NCI-H82 (cell line): ENCODE results near the gene EGFL6.
"Not testable (repeated sequence)": the region's sequence is repeated elsewhere in the genome, so short reads cannot be mapped to it uniquely, and the experiment has no call there.

Experiments used
- DNase-seq: peaks from one replicate; lab custom pipeline; 2025; lab: John Stamatoyannopoulos, UW

EGFL6 gene

GRCh38 chrX:13590914-13591313 lies 21.5 kb downstream of the EGFL6 start:
- no peak for DNase-seq

- no peak for DNase-seq
Observed at GRCh38 chrX:13597874-13598273, 28.5 kb downstream of the EGFL6 start.

DNA sequence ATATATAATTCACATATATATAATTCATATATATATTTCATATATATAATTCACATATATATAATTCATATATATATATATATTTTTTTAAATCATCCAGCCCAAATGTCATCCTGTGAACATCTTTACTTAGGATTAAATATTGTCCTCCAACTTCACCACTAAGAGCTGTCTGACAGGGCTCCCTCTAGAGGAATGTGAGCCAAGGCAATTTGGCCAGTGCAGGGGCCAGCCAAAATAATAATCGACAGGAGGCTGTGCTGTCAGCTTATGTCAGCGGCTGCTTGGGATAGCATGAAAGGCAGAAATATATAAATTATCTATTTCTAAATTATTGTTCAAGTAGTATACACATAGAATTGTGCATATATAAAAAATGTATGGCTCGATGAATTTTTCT lies 29.5 kb downstream of the EGFL6 start:
- DNase-seq, result peak; percentile 27

GRCh38 chrX:13599491-13599890 lies 30.1 kb downstream of the EGFL6 start:
- DNase-seq, result no peak

DNA sequence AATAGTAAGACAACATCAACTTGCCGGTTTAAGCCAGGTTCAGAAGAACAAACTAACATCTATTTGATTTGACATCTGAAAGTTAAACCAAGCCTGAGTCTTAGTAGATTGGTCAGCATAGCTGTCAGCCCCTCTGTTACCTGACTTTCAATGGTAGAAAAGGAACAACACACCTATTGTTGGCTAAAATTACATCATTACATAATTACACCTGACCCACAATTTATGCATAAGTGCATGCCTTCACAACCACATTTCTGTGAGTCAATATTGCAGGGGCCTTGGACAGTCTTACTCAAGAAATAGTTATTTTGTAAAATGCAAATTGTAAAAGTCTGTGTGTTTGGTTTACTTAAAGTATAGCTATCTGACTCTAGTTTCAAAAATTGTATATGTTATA lies 36.2 kb downstream of the EGFL6 start:
- no peak for DNase-seq

- no peak for DNase-seq
Observed at GRCh38 chrX:13607331-13607995, 38.1 kb downstream of the EGFL6 start.

DNA sequence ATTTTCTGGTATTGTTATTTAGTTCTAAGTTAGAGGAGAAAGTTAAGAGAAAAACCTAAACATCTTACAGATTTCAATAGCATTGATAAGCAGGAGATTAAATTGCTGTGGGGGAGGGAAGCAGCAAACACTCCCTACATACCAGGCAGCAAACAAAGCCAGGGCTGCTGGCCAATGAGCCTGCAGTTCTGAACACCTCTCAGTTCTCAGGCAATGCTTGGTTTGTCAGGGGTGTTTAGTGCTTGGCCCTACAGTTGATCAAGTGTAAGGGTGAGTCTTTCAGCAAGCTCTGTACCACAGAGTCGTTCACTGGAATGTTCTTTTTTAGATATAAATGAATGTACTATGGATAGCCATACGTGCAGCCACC lies 38.6 kb downstream of the EGFL6 start:
- DNase-seq, result peak; percentile 2

DNA sequence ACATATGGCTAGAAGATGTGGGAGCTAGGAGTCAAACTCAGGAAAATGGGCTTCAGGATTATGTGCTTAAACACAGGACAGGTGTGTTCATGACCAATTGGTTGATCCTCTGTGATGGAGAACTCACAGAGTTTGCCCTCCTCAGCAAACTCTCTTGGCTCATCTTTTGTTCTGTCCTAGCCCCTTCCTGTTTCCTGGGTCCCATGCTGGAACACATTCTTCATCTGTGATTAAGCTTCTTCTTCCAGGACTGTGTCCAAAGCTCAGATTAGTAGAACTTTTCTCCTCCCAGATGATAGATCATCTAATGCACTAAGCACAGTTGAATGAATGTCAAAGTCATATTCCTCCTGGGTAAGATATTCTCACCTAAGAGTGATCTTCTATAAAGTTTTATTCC lies 44.8 kb downstream of the EGFL6 start:
- no peak for DNase-seq

DNA sequence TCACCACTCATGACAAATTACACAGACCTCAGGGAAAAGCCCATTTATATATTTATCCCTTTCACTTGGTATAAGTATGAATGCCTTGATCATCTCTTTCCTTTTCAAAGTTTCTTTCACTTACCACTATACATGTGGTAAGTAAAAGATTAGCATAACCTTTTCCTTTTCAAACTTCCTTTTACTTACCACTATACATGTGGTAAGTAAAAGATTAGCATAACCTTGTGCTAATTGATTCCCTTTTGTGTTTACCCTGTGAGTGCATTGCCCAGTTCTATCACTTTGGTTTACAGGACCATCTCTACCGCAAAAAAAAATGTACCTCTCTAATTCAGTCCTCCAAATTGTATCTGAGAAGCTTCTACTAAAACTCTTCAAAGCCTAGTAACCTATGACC lies 50.8 kb downstream of the EGFL6 start:
- DNase-seq, result no peak

GRCh38 chrX:13622401-13622964 lies 53.1 kb downstream of the EGFL6 start:
- DNase-seq, result no peak

- DNase-seq, result no peak
Observed at GRCh38 chrX:13627306-13627705, 57.9 kb downstream of the EGFL6 start.

DNA sequence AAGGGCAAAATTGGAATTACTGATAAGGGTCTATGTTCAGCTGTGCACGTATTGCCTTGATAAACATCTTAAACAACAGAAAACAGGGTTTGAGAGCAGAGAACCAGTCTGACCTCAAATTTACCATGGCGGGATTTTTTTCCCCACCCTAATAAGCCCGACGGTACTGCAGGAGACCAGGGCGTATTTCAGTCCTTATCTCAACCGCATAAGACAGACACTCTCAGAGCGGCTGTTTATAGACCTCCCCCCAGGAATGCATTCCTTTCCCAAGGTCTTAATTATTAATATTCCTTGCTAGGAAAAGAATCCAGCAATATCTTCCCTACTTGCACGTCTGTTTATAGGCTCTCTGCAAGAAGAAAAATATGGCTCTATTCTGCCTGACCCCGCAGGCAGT lies 67.8 kb downstream of the EGFL6 start:
- DNase-seq, result not testable (repeated sequence)

DNA sequence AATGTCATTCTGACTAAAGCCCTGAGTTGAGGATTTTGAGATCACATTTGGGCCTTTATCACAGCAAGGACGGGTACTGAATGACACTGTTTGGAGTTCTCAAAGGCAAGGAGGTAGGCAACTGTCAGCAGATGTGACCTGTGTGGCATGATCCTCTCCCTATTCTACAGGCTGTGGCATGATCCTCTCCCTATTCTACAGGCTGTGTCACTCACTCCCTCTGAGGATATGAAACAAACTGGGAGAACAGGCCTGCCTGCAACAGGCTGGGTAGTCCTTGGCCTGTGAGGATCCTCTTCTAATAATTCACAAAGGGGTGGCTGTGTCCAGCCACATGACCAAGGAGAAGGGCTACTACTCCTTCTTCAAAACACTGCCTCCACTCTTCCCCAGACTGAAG lies 68.6 kb downstream of the EGFL6 start:
- DNase-seq, result no peak

- DNase-seq, result no peak
Observed at GRCh38 chrX:13638826-13639225, 69.4 kb downstream of the EGFL6 start.

DNA sequence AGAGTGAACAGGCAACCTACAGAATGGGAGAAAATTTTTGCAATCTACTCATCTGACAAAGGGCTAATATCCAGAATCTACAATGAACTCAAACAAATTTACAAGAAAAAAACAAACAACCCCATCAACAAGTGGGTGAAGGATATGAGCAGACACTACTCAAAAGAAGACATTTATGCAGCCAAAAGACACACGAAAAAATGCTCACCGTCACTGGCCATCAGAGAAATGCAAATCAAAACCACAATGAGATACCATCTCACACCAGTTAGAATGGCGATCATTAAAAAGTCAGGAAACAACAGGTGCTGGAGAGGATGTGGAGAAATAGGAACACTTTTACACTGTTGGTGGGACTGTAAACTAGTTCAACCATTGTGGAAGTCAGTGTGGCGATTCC lies 72.3 kb downstream of the EGFL6 start:
- DNase-seq, result not testable (repeated sequence)

DNA sequence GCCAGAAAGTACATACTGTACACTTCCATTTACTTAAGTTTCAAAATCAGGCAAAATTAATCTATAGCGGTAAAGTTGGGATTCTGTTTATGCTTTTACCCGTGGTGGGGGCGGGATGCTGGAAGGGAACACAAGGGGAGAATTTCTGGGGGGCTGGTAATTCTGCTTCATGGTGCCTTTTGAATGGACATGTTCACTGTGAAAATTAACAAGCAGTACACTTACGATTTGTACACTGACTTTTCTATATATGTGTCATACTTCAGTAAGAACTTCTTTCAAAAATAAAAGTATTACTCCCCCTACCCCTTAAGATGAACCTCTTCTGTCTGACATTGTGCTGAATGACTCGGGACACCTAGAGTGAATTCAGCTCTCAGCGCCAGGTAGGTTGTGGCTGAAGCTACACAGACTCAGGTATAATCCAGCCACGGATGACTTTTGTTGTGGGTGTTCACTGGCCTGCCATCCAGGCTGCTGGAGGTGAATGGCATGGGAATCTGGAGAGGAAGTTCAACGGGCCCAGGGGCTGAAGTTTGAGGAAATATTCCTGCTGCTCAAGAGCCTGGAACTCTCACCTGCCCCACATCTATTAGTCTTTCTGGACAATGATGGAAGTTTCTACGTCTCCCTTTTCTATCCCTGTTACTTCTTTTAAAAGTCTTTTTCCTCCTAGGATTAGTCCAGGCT lies 76.2 kb downstream of the EGFL6 start:
- no peak for DNase-seq

DNA sequence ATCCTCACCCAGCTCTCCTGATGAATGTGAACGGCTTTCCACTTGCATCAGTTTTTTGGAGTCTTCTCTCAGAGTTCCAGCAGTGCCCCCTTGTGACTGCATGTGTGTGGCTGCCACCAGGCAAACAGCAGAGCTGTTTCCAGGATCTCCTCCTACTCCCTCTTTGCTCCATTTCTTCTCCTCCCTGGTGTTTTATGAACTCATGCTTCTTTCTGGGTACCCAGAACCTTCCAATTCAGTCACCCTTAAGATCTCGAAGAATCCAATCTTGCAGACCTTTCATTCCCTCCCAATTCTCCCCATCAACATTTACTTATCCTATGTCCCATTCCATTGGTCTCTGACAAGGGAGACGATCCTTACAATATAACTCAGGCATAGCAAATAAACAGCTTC lies 76.8 kb downstream of the EGFL6 start:
- DNase-seq, result peak; percentile 72

GRCh38 chrX:13647709-13648212 lies 78.4 kb downstream of the EGFL6 start:
- DNase-seq, result peak; percentile 53

- not testable (repeated sequence) for DNase-seq
Observed at GRCh38 chrX:13648336-13648735, 78.9 kb downstream of the EGFL6 start.

GRCh38 chrX:13649838-13650237 lies 80.4 kb downstream of the EGFL6 start:
- no peak for DNase-seq

- DNase-seq, result no peak
Observed at GRCh38 chrX:13650318-13650717, 80.9 kb downstream of the EGFL6 start.

DNA sequence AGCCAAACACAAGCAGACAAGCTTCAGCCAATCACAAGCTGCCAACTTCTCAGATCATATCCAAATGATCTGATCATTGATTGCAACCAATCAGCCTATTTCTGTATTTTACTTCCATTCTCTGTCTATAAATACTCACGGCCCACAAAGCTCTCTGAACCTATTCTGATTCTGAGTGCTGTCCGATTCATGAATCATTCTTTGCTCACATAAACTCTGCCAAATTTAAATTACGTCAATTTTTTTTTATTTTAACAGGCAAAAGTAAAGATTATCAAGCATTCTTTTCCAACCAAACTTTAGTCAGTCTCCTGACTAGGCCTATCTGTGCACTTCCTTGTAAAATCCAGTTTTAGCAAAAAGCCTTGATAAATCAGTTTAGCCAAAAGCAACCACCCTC lies 81.7 kb downstream of the EGFL6 start:
- no peak for DNase-seq

GRCh38 chrX:13652287-13652793 lies 82.9 kb downstream of the EGFL6 start:
- DNase-seq, result no peak
